PFSK-1 (cell line): Measurements from ENCODE around the gene ETFA.

ENCODE experiments used
- FOXP2 ChIP-seq: optimal IDR thresholded peaks from 2 replicates; pipeline ENCODE3; 2011; ENCODE audit warnings: borderline replicate concordance, control low read depth, inconsistent platforms; ENCODE audit not compliant: insufficient read depth; ENCODE audit errors: extremely low read length, extremely low read depth
- POLR2AphosphoS5 ChIP-seq: IDR thresholded peaks from 2 replicates; pipeline ENCODE4 v1.6.1; 2012; ENCODE audit warnings: low read depth, mild to moderate bottlenecking, control low read depth, low read length, moderate library complexity
- SIN3A ChIP-seq: IDR thresholded peaks from 2 replicates; pipeline ENCODE4 v1.6.1; 2012; ENCODE audit warnings: mild to moderate bottlenecking, low read length, moderate library complexity, borderline replicate concordance; ENCODE audit not compliant: insufficient read depth
- TAF1 ChIP-seq: IDR thresholded peaks from 2 replicates; pipeline ENCODE4 v1.6.1; 2012; ENCODE audit warnings: low read length, control low read depth, borderline replicate concordance; ENCODE audit not compliant: insufficient read depth
- TF ChIP-seq, protein P1 (sequence below), 2 experiments: IDR thresholded peaks; 2 replicates each; pipeline versions ENCODE4 v1.6.1 to v1.8.0; 2011 to 2012; ENCODE audit warnings: low read depth in 2 of 2, low read length in 2 of 2, control low read depth in 1 of 2, inconsistent platforms in 1 of 2, mild to moderate bottlenecking in 1 of 2, moderate library complexity in 1 of 2; ENCODE audit not compliant: insufficient read depth in 1 of 2

Gene ETFA

DNA sequence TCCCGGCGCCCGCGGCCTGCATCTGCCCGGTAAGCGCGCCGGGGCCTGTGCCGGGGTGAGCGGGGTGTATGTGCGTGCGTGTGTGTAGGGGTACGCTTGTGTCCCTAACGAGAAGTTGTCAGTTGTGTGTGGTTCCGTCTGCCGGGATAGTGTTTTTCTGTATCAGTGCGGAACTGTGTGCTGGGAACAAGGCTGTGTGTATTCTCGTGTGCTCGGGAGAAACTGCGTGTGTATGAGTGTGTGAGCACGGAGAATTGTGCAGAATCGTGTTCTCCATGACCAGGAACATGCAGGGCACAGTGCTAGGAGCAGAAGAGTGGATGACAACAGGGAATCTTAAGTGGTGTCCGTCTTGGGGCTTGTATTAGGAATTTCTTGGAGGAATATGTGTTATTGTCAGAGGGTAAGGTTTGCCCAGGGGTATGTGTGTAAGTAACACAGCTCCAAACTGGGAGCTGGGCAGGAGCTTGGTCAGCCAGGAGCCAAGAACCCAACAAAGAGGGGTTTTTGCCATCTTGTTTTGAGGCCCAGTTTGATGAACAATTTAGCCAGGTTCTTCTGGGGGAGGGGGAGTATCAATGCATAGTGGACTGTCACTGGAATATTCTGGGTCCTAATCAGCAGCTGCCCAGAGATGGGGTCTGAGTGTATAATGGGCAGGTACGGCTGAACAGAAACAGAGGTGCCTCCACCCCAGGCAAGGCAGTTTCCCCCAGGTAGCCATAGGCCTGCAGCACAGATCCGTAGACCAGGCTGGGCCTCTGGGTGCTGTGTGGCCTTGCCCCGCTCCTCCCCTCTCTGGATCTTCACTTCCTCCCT lies 27.4 kb upstream of the ETFA start:
- no peak for TF ChIP-seq POLR2AphosphoS5
- no peak for TF ChIP-seq FOXP2
- TF ChIP-seq SIN3A: no peak
- TF ChIP-seq TAF1: no peak
- TF ChIP-seq, protein P1, sequence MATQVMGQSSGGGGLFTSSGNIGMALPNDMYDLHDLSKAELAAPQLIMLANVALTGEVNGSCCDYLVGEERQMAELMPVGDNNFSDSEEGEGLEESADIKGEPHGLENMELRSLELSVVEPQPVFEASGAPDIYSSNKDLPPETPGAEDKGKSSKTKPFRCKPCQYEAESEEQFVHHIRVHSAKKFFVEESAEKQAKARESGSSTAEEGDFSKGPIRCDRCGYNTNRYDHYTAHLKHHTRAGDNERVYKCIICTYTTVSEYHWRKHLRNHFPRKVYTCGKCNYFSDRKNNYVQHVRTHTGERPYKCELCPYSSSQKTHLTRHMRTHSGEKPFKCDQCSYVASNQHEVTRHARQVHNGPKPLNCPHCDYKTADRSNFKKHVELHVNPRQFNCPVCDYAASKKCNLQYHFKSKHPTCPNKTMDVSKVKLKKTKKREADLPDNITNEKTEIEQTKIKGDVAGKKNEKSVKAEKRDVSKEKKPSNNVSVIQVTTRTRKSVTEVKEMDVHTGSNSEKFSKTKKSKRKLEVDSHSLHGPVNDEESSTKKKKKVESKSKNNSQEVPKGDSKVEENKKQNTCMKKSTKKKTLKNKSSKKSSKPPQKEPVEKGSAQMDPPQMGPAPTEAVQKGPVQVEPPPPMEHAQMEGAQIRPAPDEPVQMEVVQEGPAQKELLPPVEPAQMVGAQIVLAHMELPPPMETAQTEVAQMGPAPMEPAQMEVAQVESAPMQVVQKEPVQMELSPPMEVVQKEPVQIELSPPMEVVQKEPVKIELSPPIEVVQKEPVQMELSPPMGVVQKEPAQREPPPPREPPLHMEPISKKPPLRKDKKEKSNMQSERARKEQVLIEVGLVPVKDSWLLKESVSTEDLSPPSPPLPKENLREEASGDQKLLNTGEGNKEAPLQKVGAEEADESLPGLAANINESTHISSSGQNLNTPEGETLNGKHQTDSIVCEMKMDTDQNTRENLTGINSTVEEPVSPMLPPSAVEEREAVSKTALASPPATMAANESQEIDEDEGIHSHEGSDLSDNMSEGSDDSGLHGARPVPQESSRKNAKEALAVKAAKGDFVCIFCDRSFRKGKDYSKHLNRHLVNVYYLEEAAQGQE (IDR thresholded peaks at IDR 0.05; ENCODE audit: insufficient read depth in 1 of 2, low read depth in 2 of 2, low read length in 2 of 2): no peak

DNA sequence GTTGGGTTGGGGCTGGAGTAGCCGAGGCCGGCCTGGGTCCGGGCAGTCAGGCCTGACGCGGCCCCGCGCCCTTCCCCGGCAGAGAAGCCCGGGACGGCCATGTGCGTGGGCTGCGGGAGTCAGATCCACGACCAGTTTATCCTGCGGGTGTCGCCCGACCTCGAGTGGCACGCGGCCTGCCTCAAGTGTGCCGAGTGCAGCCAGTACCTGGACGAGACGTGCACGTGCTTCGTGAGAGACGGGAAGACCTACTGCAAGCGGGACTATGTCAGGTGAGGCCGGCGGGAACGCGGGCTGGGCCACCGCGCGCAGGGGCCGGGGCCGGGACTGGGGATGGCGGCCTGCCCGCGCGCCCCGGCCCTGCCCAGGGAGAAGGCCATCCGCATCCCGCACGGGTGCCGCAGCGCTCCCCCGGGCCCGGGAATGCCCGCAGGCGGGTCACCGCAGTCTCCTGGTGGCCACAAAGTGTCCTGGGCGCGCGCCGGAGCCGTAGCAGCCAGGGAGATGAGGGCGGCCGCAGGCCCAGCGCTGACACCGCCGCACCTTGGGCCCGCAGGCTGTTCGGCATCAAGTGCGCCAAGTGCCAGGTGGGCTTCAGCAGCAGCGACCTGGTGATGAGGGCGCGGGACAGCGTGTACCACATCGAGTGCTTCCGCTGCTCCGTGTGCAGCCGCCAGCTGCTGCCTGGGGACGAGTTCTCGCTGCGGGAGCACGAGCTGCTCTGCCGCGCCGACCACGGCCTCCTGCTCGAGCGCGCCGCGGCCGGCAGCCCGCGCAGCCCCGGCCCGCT lies 26.6 kb upstream of the ETFA start:
- no peak for TF ChIP-seq FOXP2
- no peak for TF ChIP-seq SIN3A
- no peak for TF ChIP-seq POLR2AphosphoS5
- no peak for TF ChIP-seq TAF1
- TF ChIP-seq, protein P1 (IDR thresholded peaks at IDR 0.05; ENCODE audit: insufficient read depth in 1 of 2, low read depth in 2 of 2, low read length in 2 of 2): no peak

DNA sequence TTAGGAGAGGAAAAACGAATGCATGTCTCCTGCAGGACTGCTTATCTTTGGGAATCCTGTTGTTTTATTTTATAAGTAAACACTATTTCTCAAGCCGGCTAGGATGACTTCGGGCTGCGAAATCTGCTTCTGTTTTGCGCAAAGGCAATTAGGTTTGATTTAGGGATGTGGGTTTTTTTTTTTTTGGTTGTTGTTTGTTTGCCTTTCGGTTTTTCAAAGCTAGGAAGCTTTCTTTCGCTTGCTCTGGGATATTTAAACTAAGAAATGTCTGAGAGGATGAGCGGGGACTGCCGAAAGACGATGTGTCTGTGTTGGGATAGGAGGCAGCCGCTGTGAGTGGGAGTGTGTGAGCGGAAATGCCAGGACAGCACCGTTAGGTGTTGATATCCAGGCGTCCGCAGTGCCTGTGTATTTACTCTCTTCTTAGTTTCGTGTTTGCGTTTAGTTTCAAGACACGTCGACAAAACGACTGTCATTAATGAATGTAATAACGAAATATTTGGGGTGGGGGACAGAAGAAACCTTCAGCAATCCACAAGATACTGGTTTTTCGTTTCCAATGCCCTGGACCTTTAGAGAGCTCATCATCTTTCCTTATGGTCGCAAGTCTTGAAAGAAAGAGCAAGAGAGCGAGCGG lies 25.9 kb upstream of the ETFA start:
- peak; percentile 63 for TF ChIP-seq FOXP2
- TF ChIP-seq, protein P1 (IDR thresholded peaks at IDR 0.05; ENCODE audit: insufficient read depth in 1 of 2, low read depth in 2 of 2, low read length in 2 of 2): no peak

DNA sequence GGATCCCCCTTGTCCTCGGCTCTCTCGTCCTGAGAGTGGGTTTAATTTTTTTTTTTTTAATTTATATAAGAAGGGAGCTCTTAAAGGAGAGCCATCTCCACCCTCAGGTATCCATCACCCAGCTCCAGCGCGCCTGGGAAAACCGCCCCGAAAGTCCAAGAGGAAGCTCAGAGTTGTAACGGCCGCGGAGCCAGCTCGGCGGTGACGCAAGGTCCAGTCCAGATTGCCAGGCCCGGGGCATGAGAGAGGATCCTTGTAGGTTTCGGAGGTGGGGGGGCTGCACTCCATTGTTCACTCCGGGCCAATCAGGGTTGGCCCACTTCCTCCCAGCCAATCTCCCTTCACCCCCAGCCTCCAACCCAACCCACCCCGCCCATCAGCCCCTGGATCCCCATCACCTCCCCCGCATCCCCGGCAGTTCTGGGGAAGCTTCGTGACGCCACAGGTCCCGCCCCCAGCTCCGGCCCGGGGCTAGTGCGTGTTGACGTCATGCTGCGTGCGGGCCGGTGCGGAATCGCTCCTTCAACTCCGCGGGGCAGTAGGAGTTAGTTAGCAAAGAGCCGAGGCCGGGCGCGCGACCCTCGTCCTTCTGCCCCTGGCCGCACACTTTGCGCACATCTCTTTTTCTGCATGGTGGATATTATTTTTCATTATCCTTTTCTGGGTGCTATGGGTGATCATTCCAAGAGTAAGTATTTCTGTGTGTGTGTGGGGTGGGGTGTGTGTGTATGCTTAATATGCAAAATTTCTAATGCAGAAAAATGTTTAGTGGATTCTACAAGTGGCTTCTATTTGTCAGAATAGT lies 25.2 kb upstream of the ETFA start, which contains the start of gene ISL2:
ISL2 (plus strand) TSS at position 520 of the 805 bp plus-strand sequence; CDS start at position 631, 111 bp downstream.
- TF ChIP-seq FOXP2 (peak; percentile 91), SIN3A (peak; percentile 68; the same call in 1 of the 2 replicates), POLR2AphosphoS5 (peak; percentile 96), TAF1 (peak; percentile 54; the same call in 1 of the 2 replicates)
- TF ChIP-seq, protein P1 (IDR thresholded peaks at IDR 0.05; ENCODE audit: insufficient read depth in 1 of 2, low read depth in 2 of 2, low read length in 2 of 2): peak; percentile 20 to 29; a peak in 1 of 4 replicates
